GM18505 (cell line): ENCODE measurements around the gene TRAM2.
A peak's percentile ranks its signal among the peaks of the same experiment; 100 is the strongest.

Experiments
- ATAC-seq: cut with Tn5 transposase; IDR thresholded peaks from one replicate; pipeline ENCODE4 v1.9.1; 2021; ENCODE audit not compliant: unreplicated experiment
- POLR2A ChIP-seq: IDR thresholded peaks from 4 replicates; pipeline ENCODE4 v1.6.1; 2011; ENCODE audit warnings: borderline replicate concordance; ENCODE audit not compliant: insufficient read depth, insufficient read length; ENCODE audit errors: extremely low read depth

TRAM2 gene

GRCh38 chr6:52552278-52552643 lies 24.6 kb downstream of the TRAM2 start:
- ATAC-seq = peak; percentile 91

GRCh38 chr6:52551483-52552277 lies 25.2 kb downstream of the TRAM2 start:
- TF ChIP-seq POLR2A = no peak
- ATAC-seq = no peak

More at GRCh38 chr6:52552278-52552643, 24.6 kb downstream of the TRAM2 start:
- no peak for TF ChIP-seq POLR2A

- TF ChIP-seq POLR2A = no peak
- ATAC-seq = no peak
These were observed 26.0 kb downstream of the TRAM2 start for GRCh38 chr6:52550870-52551269.

- TF ChIP-seq POLR2A = no peak
- no peak for ATAC-seq
These were observed 26.8 kb downstream of the TRAM2 start for GRCh38 chr6:52550014-52550575.

GRCh38 chr6:52549428-52549827 lies 27.4 kb downstream of the TRAM2 start:
- TF ChIP-seq POLR2A = no peak
- ATAC-seq = no peak

DNA sequence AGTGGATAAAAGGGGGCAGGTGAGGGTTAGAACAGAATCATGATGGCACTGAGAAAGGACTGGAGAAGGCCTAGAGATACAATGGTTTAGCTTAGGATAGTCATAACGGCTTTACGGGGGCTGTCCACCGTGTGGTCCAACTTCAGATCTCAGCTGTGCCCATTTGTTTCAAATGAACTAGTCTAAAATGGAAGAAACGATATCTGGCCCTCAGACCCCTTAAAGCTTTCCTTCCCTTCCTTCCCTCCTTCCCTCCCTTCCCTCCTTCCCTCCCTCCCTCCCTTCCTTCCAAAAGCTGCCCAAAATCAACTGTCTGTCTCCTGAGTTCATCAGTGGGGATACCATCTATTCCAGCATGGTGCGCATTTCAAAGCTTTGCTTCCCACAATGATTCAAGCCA lies 27.9 kb downstream of the TRAM2 start:
- TF ChIP-seq POLR2A = no peak
- ATAC-seq = no peak

DNA sequence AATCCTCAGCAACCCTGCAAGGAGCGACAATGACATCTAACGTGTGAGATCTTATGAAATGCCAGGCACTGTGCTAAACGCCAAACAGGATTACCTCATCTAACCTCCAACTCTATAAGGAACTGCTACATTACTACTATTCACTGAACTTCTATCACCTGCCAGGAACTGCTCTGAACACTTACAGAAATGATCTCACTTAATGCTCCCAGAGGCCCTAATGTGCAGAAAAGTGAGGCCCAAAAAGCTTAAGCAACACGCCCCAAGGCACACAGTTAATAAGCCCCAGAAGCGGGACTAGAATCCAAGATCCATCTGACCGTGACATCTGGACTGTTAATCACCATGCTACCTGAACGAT lies 28.5 kb downstream of the TRAM2 start:
- no peak for TF ChIP-seq POLR2A
- no peak for ATAC-seq

- no peak for ATAC-seq
- no peak for TF ChIP-seq POLR2A
These were observed 29.1 kb downstream of the TRAM2 start for GRCh38 chr6:52547647-52548352.

DNA sequence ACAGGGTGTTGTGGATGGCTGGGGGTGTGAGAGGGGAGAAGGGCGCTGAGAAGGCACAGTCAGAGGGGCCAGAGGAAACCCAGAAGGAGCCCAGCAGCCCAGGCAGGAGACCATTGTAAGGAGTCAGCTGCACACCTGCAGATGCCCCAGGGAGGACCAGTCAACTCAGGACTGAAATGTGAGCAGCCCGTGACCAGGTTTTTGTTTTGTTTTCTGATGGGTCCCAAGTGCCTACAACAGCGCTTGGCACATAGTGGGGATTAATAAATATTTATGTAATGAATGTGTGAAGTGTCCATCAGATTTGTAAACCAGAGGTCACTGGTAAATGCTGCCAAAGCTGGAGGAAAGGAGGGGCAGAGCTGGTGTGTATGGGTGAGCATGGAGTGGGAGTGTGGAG lies 30.2 kb downstream of the TRAM2 start:
- peak; percentile 69 for ATAC-seq
- TF ChIP-seq POLR2A = no peak

DNA sequence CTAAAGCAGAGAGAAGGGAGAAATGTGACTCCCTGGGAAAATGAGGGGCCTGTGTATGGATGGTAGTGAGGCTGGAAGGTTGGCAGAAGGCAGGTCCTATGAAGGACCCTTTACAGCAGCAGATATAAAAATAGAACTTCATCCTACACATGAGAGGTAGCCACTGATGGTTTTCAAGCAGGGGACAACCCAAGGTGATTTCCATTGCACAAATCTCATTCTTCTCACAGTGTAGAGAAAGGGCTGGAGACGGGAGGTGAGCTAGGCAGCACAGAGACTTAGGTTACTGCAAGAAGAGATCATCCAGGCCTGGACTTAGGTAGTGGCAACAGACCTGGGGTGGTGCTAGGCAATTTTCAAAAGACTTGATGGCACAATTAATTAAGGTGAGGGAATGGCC lies 30.7 kb downstream of the TRAM2 start:
- ATAC-seq = no peak

GRCh38 chr6:52545406-52546119 lies 31.3 kb downstream of the TRAM2 start:
- TF ChIP-seq POLR2A = no peak
- no peak for ATAC-seq

More for the DNA sequence above, 30.7 kb downstream of the TRAM2 start:
- no peak for TF ChIP-seq POLR2A

GRCh38 chr6:52544602-52545405 lies 32.1 kb downstream of the TRAM2 start:
- TF ChIP-seq POLR2A = no peak
- no peak for ATAC-seq
